Suppressor macrophage treated with lipopolysaccharide for 4 hours (primary cell): Measurements from ENCODE around the gene PRR5L.

Source experiments
- DNase-seq: peaks from one replicate; pipeline ENCODE4 v3.0.0-alpha.2; 2020

PRR5L gene

GRCh38 chr11:36295926-36296325 lies at the start of gene PRR5L:
TSS of gene PRR5L (plus strand) at chr11:36296288. CDS start at chr11:36401122, 104,834 bp downstream.
- no peak for DNase-seq

- no peak for DNase-seq
Measured at GRCh38 chr11:36247493-36247892, 48.6 kb upstream of the PRR5L start.

- peak; percentile 66 for DNase-seq
Measured at GRCh38 chr11:36248436-36248835, 47.7 kb upstream of the PRR5L start.

GRCh38 chr11:36249246-36249645 lies 46.8 kb upstream of the PRR5L start:
- peak; percentile 87 for DNase-seq

DNA sequence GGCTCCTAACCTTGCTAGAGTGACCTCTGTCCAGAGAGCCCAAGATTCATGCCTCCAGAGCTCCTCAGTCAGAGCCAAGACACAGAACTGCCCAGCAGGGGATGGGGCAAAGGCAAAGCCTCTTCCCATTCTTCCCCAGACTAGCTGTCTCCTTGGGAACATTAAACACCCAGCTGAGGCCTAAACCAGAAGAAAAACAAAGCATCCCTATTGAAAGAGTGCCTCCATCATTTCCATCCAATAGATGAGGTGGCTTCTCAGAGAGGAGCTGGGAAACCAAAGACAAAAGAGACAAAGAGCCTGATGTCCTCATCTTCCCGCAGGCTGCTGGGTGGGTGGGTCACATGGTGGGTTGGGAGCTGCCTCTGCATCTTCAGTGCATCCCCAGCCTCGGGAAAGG lies 44.3 kb upstream of the PRR5L start:
- no peak for DNase-seq

GRCh38 chr11:36253238-36253637 lies 42.9 kb upstream of the PRR5L start:
- no peak for DNase-seq

DNA sequence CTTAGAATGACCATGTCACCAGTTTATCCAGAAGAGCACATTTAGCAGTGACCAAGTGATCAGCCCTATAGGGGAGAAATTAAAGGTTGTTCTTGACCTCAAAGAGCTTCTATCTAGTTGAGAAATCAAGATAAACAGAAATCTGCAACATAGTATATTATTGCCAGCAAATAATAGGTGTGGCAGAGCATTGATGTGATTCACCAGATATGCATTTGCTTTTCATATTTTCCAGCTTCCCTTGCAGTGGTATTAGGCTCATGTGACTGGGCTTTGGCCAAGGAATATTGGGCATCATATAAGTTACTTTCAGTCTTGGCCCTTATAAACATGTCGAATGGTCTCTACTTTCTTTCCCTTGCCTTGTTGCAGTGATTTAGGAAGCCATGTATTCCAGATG lies 41.4 kb upstream of the PRR5L start:
- no peak for DNase-seq

GRCh38 chr11:36257351-36257750 lies 38.7 kb upstream of the PRR5L start:
- DNase-seq = peak; percentile 51

DNA sequence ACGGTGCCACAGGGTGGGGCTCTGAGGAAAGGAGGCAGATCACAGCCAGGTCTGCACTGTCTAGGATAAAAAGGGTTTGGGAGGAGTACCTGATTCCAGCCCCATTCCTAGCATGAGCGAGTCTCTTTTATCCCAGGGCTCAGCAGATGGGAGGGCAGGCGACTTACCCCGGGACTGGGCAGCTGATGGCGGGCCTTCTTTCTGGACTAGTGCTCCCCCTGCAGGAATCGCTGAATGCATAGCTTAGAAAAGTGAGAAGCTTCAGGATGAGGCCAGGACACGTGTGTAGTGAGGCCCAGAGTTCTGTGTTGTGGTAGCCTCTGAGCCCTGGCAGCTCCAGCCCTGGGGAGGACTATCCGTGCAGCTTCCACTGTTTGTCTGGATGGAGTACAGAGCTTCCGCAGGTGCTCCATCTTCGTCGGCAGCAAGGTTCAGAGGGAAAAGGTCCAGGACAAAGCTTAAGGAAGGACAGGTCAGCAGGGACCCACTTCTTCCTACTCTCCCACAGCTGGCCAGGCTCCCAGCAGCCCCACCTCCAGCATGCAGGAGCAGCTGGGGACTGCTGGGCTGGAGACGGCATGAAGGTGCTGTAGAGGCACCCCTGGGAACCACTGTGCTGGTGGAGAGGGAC lies 37.2 kb upstream of the PRR5L start:
- peak; percentile 80 for DNase-seq

GRCh38 chr11:36261094-36261493 lies 35.0 kb upstream of the PRR5L start:
- DNase-seq = no peak

- DNase-seq = no peak
Measured at GRCh38 chr11:36264011-36264972, 31.8 kb upstream of the PRR5L start.

- DNase-seq = no peak
Measured at GRCh38 chr11:36264973-36265344, 31.1 kb upstream of the PRR5L start.

GRCh38 chr11:36265793-36266628 lies 30.1 kb upstream of the PRR5L start:
- peak; percentile 62 for DNase-seq

- no peak for DNase-seq
Measured at GRCh38 chr11:36266767-36267166, 29.3 kb upstream of the PRR5L start.

GRCh38 chr11:36268337-36268985 lies 27.6 kb upstream of the PRR5L start:
- DNase-seq = no peak

DNA sequence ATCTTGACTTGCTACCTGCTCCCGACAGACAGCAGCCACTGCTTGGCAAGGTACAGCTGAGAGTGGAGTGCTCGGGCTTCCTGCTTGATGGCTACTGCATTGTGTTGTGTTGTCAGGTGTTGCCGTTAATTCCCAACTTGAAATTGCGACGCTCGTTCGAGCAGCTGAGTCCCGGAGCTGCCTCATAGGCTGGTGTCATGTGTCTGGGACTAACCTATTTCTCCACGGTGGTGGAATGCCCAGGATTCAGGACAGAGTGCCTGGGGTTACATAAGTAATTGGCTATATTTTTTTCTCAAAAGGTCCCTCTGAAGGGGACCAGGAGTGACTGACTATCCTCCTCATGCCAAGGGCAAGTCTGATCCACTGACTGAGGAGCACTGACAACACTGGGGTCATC lies 25.4 kb upstream of the PRR5L start:
- DNase-seq = no peak

GRCh38 chr11:36271794-36272407 lies 24.2 kb upstream of the PRR5L start:
- no peak for DNase-seq

- DNase-seq = no peak
Measured at GRCh38 chr11:36273110-36273509, 23.0 kb upstream of the PRR5L start.

GRCh38 chr11:36274414-36274813 lies 21.7 kb upstream of the PRR5L start:
- DNase-seq = no peak

GRCh38 chr11:36278531-36279282 lies 17.4 kb upstream of the PRR5L start:
- DNase-seq = no peak

GRCh38 chr11:36280531-36280930 lies 15.6 kb upstream of the PRR5L start:
- DNase-seq = no peak

- no peak for DNase-seq
Measured at GRCh38 chr11:36281850-36282249, 14.2 kb upstream of the PRR5L start.
